OCI-LY3 (cell line): Measurements from ENCODE around the gene NCOR2.

Experiments
- EZH2phosphoT487 ChIP-seq: fragments of 200-600 bp; shearing (Covaris generic); IDR thresholded peaks from 2 replicates; pipeline ENCODE4 v1.6.1; 2018; ENCODE audit warnings: antibody characterized with exemption, mixed run types, low read depth
- TF ChIP-seq, protein P1 (sequence below): fragments of 200-600, 300-600 bp; sonication (generic); IDR thresholded peaks from 2 replicates; pipeline ENCODE4 v1.5.1; 2014; ENCODE audit warnings: antibody characterized with exemption, low read length, low read depth

DNA sequence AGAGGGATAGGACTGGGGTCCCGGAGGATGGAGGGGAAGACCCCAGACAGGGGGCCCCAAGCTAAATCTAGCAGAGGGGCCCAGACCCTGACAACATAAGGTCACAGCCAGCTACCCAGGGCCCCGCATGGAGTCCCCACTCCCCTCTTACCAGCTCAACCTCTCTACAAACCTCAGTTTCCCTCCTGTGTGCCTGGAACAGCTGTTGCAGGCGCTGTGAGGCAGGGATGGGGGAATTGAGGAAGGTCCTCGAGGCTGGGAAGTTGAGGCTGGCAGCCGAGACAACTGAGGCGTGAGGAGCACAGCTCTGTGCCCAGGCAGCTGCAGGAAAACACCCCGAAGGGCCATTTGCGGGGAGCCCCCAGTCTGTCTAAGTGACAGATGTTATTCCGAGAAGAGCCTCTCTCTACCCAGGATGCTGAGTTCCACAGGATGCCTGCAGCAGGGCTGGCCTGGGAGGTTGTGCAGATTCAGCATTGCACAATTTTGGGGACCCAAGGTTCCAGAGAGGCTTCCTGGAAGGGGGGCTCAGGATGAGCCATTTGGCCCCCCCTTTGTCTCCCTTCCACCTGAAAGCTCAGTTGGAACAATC is 42.7 kb upstream of the NCOR2 start:
- TF ChIP-seq, protein P1, sequence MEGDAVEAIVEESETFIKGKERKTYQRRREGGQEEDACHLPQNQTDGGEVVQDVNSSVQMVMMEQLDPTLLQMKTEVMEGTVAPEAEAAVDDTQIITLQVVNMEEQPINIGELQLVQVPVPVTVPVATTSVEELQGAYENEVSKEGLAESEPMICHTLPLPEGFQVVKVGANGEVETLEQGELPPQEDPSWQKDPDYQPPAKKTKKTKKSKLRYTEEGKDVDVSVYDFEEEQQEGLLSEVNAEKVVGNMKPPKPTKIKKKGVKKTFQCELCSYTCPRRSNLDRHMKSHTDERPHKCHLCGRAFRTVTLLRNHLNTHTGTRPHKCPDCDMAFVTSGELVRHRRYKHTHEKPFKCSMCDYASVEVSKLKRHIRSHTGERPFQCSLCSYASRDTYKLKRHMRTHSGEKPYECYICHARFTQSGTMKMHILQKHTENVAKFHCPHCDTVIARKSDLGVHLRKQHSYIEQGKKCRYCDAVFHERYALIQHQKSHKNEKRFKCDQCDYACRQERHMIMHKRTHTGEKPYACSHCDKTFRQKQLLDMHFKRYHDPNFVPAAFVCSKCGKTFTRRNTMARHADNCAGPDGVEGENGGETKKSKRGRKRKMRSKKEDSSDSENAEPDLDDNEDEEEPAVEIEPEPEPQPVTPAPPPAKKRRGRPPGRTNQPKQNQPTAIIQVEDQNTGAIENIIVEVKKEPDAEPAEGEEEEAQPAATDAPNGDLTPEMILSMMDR = no peak
- no peak for TF ChIP-seq EZH2phosphoT487
